Measurements from ENCODE around the gene CAMK2G.

The CAMK2G gene

GRCh38 chr10:73806176-73806950 is 68.0 kb downstream of the CAMK2G start:
- in situ Hi-C loops (cut with MboI; ENCODE audit: low sequenced_read_pairs, unreplicated experiment) = no loop called here
- TF ChIP-seq CTCF (IDR thresholded peaks at IDR 0.05; ENCODE audit: borderline replicate concordance, control extremely low read depth, extremely low read depth, insufficient read depth, missing control alignments) = no peak
- no peak for DNase-seq (ENCODE audit: low spot score)

GRCh38 chr10:73803680-73804286 is 70.6 kb downstream of the CAMK2G start:
- in situ Hi-C loops (cut with MboI; ENCODE audit: low sequenced_read_pairs, unreplicated experiment) = no loop called here
- TF ChIP-seq CTCF (IDR thresholded peaks at IDR 0.05; ENCODE audit: borderline replicate concordance, control extremely low read depth, extremely low read depth, insufficient read depth, missing control alignments) = no peak
- DNase-seq (ENCODE audit: low spot score) = peak; percentile 85

GRCh38 chr10:73802276-73802991 is 71.9 kb downstream of the CAMK2G start:
- no peak for TF ChIP-seq CTCF (IDR thresholded peaks at IDR 0.05; ENCODE audit: borderline replicate concordance, control extremely low read depth, extremely low read depth, insufficient read depth, missing control alignments)
- no peak for DNase-seq (ENCODE audit: low spot score)
- in situ Hi-C loops (cut with MboI; ENCODE audit: low sequenced_read_pairs, unreplicated experiment) = no loop called here

GRCh38 chr10:73801253-73801590 is 73.1 kb downstream of the CAMK2G start:
- DNase-seq (ENCODE audit: low spot score) = no peak
- TF ChIP-seq CTCF (IDR thresholded peaks at IDR 0.05; ENCODE audit: borderline replicate concordance, control extremely low read depth, extremely low read depth, insufficient read depth, missing control alignments) = no peak
- in situ Hi-C loops (cut with MboI; ENCODE audit: low sequenced_read_pairs, unreplicated experiment) = no loop called here

- TF ChIP-seq CTCF (IDR thresholded peaks at IDR 0.05; ENCODE audit: borderline replicate concordance, control extremely low read depth, extremely low read depth, insufficient read depth, missing control alignments) = no peak
- DNase-seq (ENCODE audit: low spot score) = no peak
- in situ Hi-C loops (cut with MboI; ENCODE audit: low sequenced_read_pairs, unreplicated experiment) = no loop called here
Observed at GRCh38 chr10:73800560-73801252, 73.6 kb downstream of the CAMK2G start.

- in situ Hi-C loops (cut with MboI; ENCODE audit: low sequenced_read_pairs, unreplicated experiment) = no loop called here
- TF ChIP-seq CTCF (IDR thresholded peaks at IDR 0.05; ENCODE audit: borderline replicate concordance, control extremely low read depth, extremely low read depth, insufficient read depth, missing control alignments) = no peak
- no peak for DNase-seq (ENCODE audit: low spot score)
Observed at GRCh38 chr10:73799899-73800559, 74.3 kb downstream of the CAMK2G start.

Data from GM13976 (cell line).